ENCODE results near the gene PODXL2. TPM values are rescaled to one million over a fixed set of nuclear protein-coding genes. Genes with fewer than 3 reads are reported as not detected.

Gene PODXL2
- total and polyA plus RNA-seq, 12 donors = 11.9 to 52.4 (median 23.8) TPM

GRCh38 chr3:127718916-127719290 lies 89.9 kb downstream of the PODXL2 start:
- H3K9me3 ChIP-seq (replicated peaks in 1 of 3) = no peaks in the 10 kb centered on the region
- no peak overlapping the region for H3K4me3 ChIP-seq
- TF ChIP-seq CTCF (IDR thresholded peaks at IDR 0.05) (no peak), POLR2A (IDR thresholded peaks at IDR 0.05) (no peak)
- H3K36me3 ChIP-seq (replicated peaks in 1 of 2) = no peaks in the 10 kb centered on the region
- no peak overlapping the region for H3K27ac ChIP-seq
- WGBS, 4 donors = 51 to 61% (median 58%) methylated on average over 3 of the region's 3 CpGs
- no peak for DNase-seq
- peaks cover 7 to 10% of the 10 kb centered on the region in 2 donors for H3K4me1 ChIP-seq (replicated peaks in 1 of 2)
- no peaks in the 10 kb centered on the region for H3K27me3 ChIP-seq
- intact Hi-C loops (cut with DNase I) = no loop called here

- H3K27ac ChIP-seq = no peak overlapping the region
- peaks cover 7 to 10% of the 10 kb centered on the region in 2 donors for H3K4me1 ChIP-seq (replicated peaks in 1 of 2)
- no peak overlapping the region for H3K4me3 ChIP-seq
- H3K36me3 ChIP-seq (replicated peaks in 1 of 2) = no peaks in the 10 kb centered on the region
- no peaks in the 10 kb centered on the region for H3K27me3 ChIP-seq
- intact Hi-C loops (cut with DNase I) = no loop called here
- H3K9me3 ChIP-seq (replicated peaks in 1 of 3) = no peaks in the 10 kb centered on the region
- WGBS, 4 donors = 95 to 99% (median 96%) methylated on average over 8 of the region's 8 CpGs
- TF ChIP-seq POLR2A (IDR thresholded peaks at IDR 0.05) = no peak
- TF ChIP-seq CTCF (IDR thresholded peaks at IDR 0.05) = no peak
- DNase-seq = no peak
Measured at GRCh38 chr3:127719369-127719768, 90.4 kb downstream of the PODXL2 start.

GRCh38 chr3:127720161-127720823 lies 91.3 kb downstream of the PODXL2 start:
- TF ChIP-seq POLR2A (IDR thresholded peaks at IDR 0.05) (no peak), CTCF (IDR thresholded peaks at IDR 0.05) (no peak)
- Histone ChIP-seq H3K4me3 (no peak overlapping the region), H3K27me3 (no peaks in the 10 kb centered on the region), H3K27ac (no peak overlapping the region), H3K36me3 (replicated peaks in 1 of 2) (no peaks in the 10 kb centered on the region), H3K9me3 (replicated peaks in 1 of 3) (no peaks in the 10 kb centered on the region), H3K4me1 (replicated peaks in 1 of 2) (peaks cover 7 to 10% of the 10 kb centered on the region in 2 donors)
- 91 to 95% (median 93%) methylated on average over 15 of the region's 15 CpGs for WGBS, 4 donors
- DNase-seq = no peak
- intact Hi-C loops (cut with DNase I) = no loop called here

- 93 to 96% (median 95%) methylated on average over 14 to 17 of the region's 17 CpGs for WGBS, 4 donors
- Histone ChIP-seq H3K36me3 (replicated peaks in 1 of 2) (no peaks in the 10 kb centered on the region), H3K27ac (no peak overlapping the region)
Measured at GRCh38 chr3:127720985-127721935, 92.3 kb downstream of the PODXL2 start.

More at GRCh38 chr3:127720985-127721935, 92.3 kb downstream of the PODXL2 start:
- TF ChIP-seq CTCF (IDR thresholded peaks at IDR 0.05) (no peak), POLR2A (IDR thresholded peaks at IDR 0.05) (no peak)
- Histone ChIP-seq H3K4me3 (no peak overlapping the region), H3K9me3 (replicated peaks in 1 of 3) (no peaks in the 10 kb centered on the region), H3K4me1 (replicated peaks in 1 of 2) (peaks cover 7 to 10% of the 10 kb centered on the region in 2 donors), H3K27me3 (no peaks in the 10 kb centered on the region)
- intact Hi-C loops (cut with DNase I) = no loop called here
- DNase-seq = no peak

All from adrenal gland (tissue), 12 donors.